ENCODE data around the gene BAZ2B. TPM values are rescaled to one million over a fixed set of nuclear protein-coding genes. Genes with fewer than 3 reads are reported as not detected.
A peak's percentile ranks its signal among the peaks of the same experiment; 100 is the strongest.

BAZ2B gene
- total and polyA plus RNA-seq, 4 donors: 21.4 to 139 (median 61.0) TPM

DNA sequence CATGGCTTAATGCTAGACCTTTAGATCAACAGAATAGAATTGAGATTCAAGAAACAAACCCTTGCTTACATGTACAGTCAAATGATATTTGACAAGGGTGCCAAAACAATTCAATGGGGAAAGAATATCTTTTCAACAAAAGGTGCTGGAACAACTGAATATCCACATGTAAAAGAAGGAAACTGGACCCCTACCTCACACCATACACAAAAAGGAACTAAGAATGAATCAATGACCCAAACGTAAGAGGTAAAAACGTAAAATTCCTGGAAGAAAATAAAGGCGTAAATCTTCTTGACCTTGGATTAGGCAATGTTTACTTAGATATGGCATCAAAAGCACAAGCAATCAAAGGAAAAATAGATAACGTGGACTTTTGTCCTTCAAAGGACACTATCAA lies 43.1 kb downstream of the BAZ2B start:
- no peak for ATAC-seq (ENCODE audit: low FRiP score)
- Histone ChIP-seq H3K9me3 (ENCODE audit: control insufficient read depth, low read length) (no peaks in the 10 kb centered on the region), H3K27ac (ENCODE audit: low read depth in 1 of 2, low read length in 2 of 2) (no peak overlapping the region), H3K27me3 (ENCODE audit: control insufficient read depth in 1 of 2, insufficient read depth in 2 of 2, low read length in 1 of 2) (no peaks in the 10 kb centered on the region), H3K4me3 (ENCODE audit: low read length in 2 of 2) (no peak overlapping the region), H3K4me1 (ENCODE audit: control insufficient read depth in 1 of 2, insufficient read depth in 2 of 2, low read length in 2 of 2) (no peaks in the 10 kb centered on the region), H3K36me3 (ENCODE audit: control insufficient read depth in 1 of 2, insufficient read depth in 2 of 2, low read length in 1 of 2) (no peaks in the 10 kb centered on the region)
- 93% methylated on average over 4 of the region's 4 CpGs for WGBS, 2 donors
- intact Hi-C loops (cut with DNase I): no loop called here
- no peak for DNase-seq

DNA sequence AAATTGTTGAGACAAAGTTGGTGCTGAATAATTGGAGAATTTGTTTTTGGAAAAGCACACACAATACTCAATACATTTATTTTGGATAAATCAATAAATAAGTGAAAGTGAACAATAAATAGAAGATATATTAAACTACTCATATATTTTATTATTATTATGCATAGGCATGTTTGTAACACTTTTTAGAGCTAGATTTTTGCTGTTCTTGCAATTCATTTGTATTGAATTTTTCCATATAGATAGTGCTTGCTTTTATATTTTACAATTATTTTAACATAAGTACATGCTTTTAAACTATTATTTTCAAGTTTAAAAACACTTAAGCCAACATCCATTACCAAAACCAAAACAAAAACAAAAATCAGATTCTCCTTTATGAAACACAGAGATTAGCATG lies 43.9 kb downstream of the BAZ2B start:
- no peaks in the 10 kb centered on the region for H3K27me3 ChIP-seq (ENCODE audit: control insufficient read depth in 1 of 2, insufficient read depth in 2 of 2, low read length in 1 of 2)
- H3K36me3 ChIP-seq (ENCODE audit: control insufficient read depth in 1 of 2, insufficient read depth in 2 of 2, low read length in 1 of 2): no peaks in the 10 kb centered on the region
- no peak for ATAC-seq (ENCODE audit: low FRiP score)
- DNase-seq: no peak
- no peak overlapping the region for H3K4me3 ChIP-seq (ENCODE audit: low read length in 2 of 2)
- H3K4me1 ChIP-seq (ENCODE audit: control insufficient read depth in 1 of 2, insufficient read depth in 2 of 2, low read length in 2 of 2): no peaks in the 10 kb centered on the region
- intact Hi-C loops (cut with DNase I): no loop called here
- H3K27ac ChIP-seq (ENCODE audit: low read depth in 1 of 2, low read length in 2 of 2): no peak overlapping the region
- H3K9me3 ChIP-seq (ENCODE audit: control insufficient read depth, low read length): no peaks in the 10 kb centered on the region

DNA sequence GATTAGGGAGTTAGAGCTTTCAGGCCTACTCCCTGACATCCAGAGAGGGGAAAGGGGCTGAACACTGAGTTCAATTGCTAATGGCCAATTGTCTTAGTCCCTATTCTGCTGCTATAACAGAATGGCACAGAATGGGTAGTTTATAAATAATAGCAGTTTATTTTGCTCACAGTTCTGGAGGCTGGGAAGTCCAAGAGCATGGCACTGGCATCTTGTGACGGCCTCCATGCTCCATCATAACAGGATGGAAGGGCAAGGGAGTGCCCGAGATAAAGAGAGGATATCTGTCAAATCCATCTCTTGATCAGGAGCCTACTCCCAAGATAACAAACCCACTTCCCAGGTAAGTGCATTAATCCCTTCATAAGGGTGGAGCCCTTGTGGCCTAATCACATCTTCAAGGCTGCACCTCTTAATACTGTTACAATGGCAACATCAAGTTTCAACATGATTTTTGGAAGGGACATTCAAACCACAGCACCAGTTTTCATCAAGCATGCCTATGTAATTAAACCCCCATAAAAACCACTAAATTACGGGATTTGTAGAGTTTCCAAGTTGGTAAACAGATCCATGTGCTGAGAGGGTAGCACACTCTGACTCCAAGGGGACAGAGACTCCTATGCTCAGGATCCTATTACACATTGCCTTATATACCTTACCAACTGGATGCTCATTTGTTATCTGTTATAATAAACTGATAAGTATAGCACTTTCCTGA lies 44.6 kb downstream of the BAZ2B start:
- ATAC-seq (ENCODE audit: low FRiP score) (no peak), DNase-seq (no peak)
- Histone ChIP-seq H3K27me3 (ENCODE audit: control insufficient read depth in 1 of 2, insufficient read depth in 2 of 2, low read length in 1 of 2) (no peaks in the 10 kb centered on the region), H3K9me3 (ENCODE audit: control insufficient read depth, low read length) (no peaks in the 10 kb centered on the region), H3K4me3 (ENCODE audit: low read length in 2 of 2) (no peak overlapping the region), H3K27ac (ENCODE audit: low read depth in 1 of 2, low read length in 2 of 2) (no peak overlapping the region), H3K36me3 (ENCODE audit: control insufficient read depth in 1 of 2, insufficient read depth in 2 of 2, low read length in 1 of 2) (no peaks in the 10 kb centered on the region), H3K4me1 (ENCODE audit: control insufficient read depth in 1 of 2, insufficient read depth in 2 of 2, low read length in 2 of 2) (no peaks in the 10 kb centered on the region)
- 93 to 98% methylated on average over 3 of the region's 3 CpGs for WGBS, 2 donors
- intact Hi-C loops (cut with DNase I): no loop called here

DNA sequence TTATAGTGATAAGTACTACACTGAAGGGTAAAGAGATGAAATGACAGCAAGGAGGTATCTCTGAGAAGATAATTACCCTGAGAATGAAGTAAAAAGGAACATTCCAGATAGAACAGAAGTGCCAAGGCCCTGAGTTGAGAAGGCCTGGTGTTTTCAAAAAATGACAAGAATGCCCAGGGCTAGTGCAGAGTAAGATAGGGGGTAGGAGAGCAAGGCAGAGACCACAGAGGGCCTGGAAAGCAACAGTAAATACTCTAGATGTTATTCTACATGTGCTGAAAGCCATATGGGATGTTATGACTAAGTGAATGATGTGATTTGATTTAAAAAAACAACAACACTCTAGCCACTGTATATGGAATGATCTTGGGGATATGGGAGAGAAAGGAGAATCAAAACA lies 52.3 kb downstream of the BAZ2B start:
- intact Hi-C loops (cut with DNase I): no loop called here
- H3K4me3 ChIP-seq (ENCODE audit: low read length in 2 of 2): no peak overlapping the region
- H3K9me3 ChIP-seq (ENCODE audit: control insufficient read depth, low read length): no peaks in the 10 kb centered on the region
- H3K36me3 ChIP-seq (ENCODE audit: control insufficient read depth in 1 of 2, insufficient read depth in 2 of 2, low read length in 1 of 2): no peaks in the 10 kb centered on the region
- ATAC-seq (ENCODE audit: low FRiP score) (no peak), DNase-seq (no peak)
- H3K4me1 ChIP-seq (ENCODE audit: control insufficient read depth in 1 of 2, insufficient read depth in 2 of 2, low read length in 2 of 2): peaks cover 0 to under 1% of the 10 kb centered on the region in 2 donors
- no peaks in the 10 kb centered on the region for H3K27me3 ChIP-seq (ENCODE audit: control insufficient read depth in 1 of 2, insufficient read depth in 2 of 2, low read length in 1 of 2)
- no peak overlapping the region for H3K27ac ChIP-seq (ENCODE audit: low read depth in 1 of 2, low read length in 2 of 2)

DNA sequence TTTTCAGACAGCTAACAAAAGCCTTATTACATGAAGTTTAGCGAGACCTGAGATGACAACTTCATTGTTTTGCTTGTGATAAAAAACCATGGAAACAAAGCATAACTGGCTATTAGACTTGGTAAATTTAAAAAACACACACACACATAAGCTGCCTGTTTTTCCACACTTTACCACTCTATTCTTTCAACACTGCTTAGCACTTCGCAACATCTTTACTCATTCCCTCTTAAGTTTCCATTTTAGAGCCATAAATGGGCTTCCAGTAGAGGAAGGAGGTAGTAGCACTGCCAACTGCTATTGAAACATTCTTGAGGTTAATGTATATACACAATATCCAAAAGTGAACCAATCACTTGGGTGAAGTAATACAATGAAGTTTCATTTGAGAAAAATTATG lies 54.1 kb downstream of the BAZ2B start:
- H3K4me3 ChIP-seq (ENCODE audit: low read length in 2 of 2): no peak overlapping the region
- intact Hi-C loops (cut with DNase I): no loop called here
- H3K27ac ChIP-seq (ENCODE audit: low read depth in 1 of 2, low read length in 2 of 2): no peak overlapping the region
- ATAC-seq (ENCODE audit: low FRiP score) (no peak), DNase-seq (no peak)
- no peaks in the 10 kb centered on the region for H3K27me3 ChIP-seq (ENCODE audit: control insufficient read depth in 1 of 2, insufficient read depth in 2 of 2, low read length in 1 of 2)
- H3K9me3 ChIP-seq (ENCODE audit: control insufficient read depth, low read length): no peaks in the 10 kb centered on the region
- 32 to 57% methylated on average over 2 of the region's 2 CpGs for WGBS, 2 donors
- H3K36me3 ChIP-seq (ENCODE audit: control insufficient read depth in 1 of 2, insufficient read depth in 2 of 2, low read length in 1 of 2): no peaks in the 10 kb centered on the region
- peaks cover 0 to 2% of the 10 kb centered on the region in 2 donors for H3K4me1 ChIP-seq (ENCODE audit: control insufficient read depth in 1 of 2, insufficient read depth in 2 of 2, low read length in 2 of 2)

DNA sequence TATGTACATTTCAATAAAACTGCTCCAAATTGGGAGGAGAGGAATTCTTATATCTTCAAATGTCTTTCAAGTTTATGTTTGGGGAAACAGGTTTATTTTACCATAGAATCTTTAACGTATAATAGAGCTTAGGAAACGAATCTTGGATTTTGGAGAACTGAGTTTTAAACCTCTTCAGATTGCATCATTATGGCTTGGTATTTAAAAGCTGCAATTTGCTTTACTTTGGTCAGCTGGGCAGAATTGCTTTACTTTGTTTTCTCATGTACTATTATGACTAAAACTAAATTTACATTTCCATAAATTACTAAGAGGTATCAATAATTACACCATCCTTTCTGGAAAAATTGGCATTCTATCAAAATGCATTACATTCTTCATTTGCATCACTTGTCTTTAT lies 54.6 kb downstream of the BAZ2B start:
- intact Hi-C loops (cut with DNase I): no loop called here
- DNase-seq (no peak), ATAC-seq (ENCODE audit: low FRiP score) (no peak)
- WGBS, 2 donors: 78 to 87% methylated on average over 2 of the region's 2 CpGs
- Histone ChIP-seq H3K27me3 (ENCODE audit: control insufficient read depth in 1 of 2, insufficient read depth in 2 of 2, low read length in 1 of 2) (no peaks in the 10 kb centered on the region), H3K27ac (ENCODE audit: low read depth in 1 of 2, low read length in 2 of 2) (no peak overlapping the region), H3K4me3 (ENCODE audit: low read length in 2 of 2) (no peak overlapping the region), H3K9me3 (ENCODE audit: control insufficient read depth, low read length) (no peaks in the 10 kb centered on the region), H3K36me3 (ENCODE audit: control insufficient read depth in 1 of 2, insufficient read depth in 2 of 2, low read length in 1 of 2) (no peaks in the 10 kb centered on the region), H3K4me1 (ENCODE audit: control insufficient read depth in 1 of 2, insufficient read depth in 2 of 2, low read length in 2 of 2) (peaks cover 0 to 2% of the 10 kb centered on the region in 2 donors)

DNA sequence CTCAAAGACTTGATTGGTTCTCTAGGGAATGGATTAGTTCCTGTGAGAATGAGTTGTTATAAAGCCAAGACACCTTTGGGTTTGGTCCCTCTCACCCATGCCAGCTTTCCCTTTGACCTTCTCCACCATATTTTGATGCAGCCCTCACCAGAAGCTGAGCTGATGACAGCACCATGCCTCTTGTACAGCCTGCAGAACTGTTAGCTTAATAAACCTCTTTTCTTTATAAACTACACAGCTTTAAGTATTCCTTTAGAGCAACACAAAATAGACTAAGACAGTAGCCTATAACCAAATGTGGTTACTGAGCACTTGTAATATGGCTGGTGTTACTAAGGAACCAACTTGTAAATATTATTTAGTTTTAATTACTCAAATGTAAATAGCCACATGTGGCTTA lies 55.1 kb downstream of the BAZ2B start:
- H3K27me3 ChIP-seq (ENCODE audit: control insufficient read depth in 1 of 2, insufficient read depth in 2 of 2, low read length in 1 of 2): no peaks in the 10 kb centered on the region
- ATAC-seq (ENCODE audit: low FRiP score) (no peak), DNase-seq (no peak)
- no peaks in the 10 kb centered on the region for H3K36me3 ChIP-seq (ENCODE audit: control insufficient read depth in 1 of 2, insufficient read depth in 2 of 2, low read length in 1 of 2)
- peaks cover 0 to 2% of the 10 kb centered on the region in 2 donors for H3K4me1 ChIP-seq (ENCODE audit: control insufficient read depth in 1 of 2, insufficient read depth in 2 of 2, low read length in 2 of 2)
- H3K4me3 ChIP-seq (ENCODE audit: low read length in 2 of 2): no peak overlapping the region
- H3K9me3 ChIP-seq (ENCODE audit: control insufficient read depth, low read length): no peaks in the 10 kb centered on the region
- H3K27ac ChIP-seq (ENCODE audit: low read depth in 1 of 2, low read length in 2 of 2): no peak overlapping the region
- intact Hi-C loops (cut with DNase I): no loop called here

DNA sequence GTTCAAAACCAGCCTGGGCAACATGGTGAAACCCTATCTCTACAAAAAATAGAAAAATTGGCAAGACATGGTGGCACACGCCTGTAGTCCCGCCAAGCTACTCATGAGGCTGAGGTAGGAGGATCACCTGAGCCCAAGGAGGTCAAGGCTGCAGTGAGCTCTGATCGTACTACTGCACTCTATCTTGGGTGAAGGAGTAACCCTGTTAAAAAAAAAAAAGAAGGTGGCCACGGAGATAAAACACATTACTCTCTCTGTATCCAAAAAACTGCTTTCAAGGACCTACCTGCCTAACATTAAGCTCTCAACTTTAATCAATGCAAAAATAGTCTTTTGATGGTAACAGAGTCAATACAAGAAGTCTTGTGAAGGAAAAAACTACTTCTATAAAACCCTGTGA lies 57.3 kb downstream of the BAZ2B start:
- no peak overlapping the region for H3K27ac ChIP-seq (ENCODE audit: low read depth in 1 of 2, low read length in 2 of 2)
- H3K27me3 ChIP-seq (ENCODE audit: control insufficient read depth in 1 of 2, insufficient read depth in 2 of 2, low read length in 1 of 2): no peaks in the 10 kb centered on the region
- WGBS, 2 donors: 83 to 87% methylated on average over 4 of the region's 4 CpGs
- no peak overlapping the region for H3K4me3 ChIP-seq (ENCODE audit: low read length in 2 of 2)
- H3K9me3 ChIP-seq (ENCODE audit: control insufficient read depth, low read length): no peaks in the 10 kb centered on the region
- H3K4me1 ChIP-seq (ENCODE audit: control insufficient read depth in 1 of 2, insufficient read depth in 2 of 2, low read length in 2 of 2): peaks cover 0 to 2% of the 10 kb centered on the region in 2 donors
- ATAC-seq (ENCODE audit: low FRiP score) (no peak), DNase-seq (no peak)
- intact Hi-C loops (cut with DNase I): no loop called here
- H3K36me3 ChIP-seq (ENCODE audit: control insufficient read depth in 1 of 2, insufficient read depth in 2 of 2, low read length in 1 of 2): no peaks in the 10 kb centered on the region

DNA sequence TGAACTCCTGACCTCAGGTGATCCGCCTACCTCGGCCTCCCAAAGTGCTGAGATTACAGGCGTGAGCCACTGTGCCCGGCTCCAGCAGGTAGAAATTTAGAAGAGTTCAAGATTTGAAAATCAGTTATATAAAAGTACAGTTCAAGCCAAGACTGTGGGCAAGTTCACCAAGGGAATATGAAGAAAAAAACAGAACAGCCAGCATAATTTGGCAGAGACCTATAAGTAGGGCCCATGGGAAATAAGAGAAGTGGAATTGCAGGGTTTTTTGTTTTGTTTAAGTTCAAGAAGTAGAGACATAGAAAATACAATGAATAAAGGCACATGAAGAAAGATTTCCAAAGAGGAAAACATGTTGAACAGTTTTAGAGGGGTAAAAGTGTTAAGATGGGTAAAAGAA lies 57.9 kb downstream of the BAZ2B start:
- WGBS, 2 donors: 26 to 36% methylated on average over 4 of the region's 4 CpGs
- Histone ChIP-seq H3K27ac (ENCODE audit: low read depth in 1 of 2, low read length in 2 of 2) (no peak overlapping the region), H3K9me3 (ENCODE audit: control insufficient read depth, low read length) (no peaks in the 10 kb centered on the region), H3K4me3 (ENCODE audit: low read length in 2 of 2) (no peak overlapping the region), H3K4me1 (ENCODE audit: control insufficient read depth in 1 of 2, insufficient read depth in 2 of 2, low read length in 2 of 2) (peaks cover 0 to 2% of the 10 kb centered on the region in 2 donors), H3K36me3 (ENCODE audit: control insufficient read depth in 1 of 2, insufficient read depth in 2 of 2, low read length in 1 of 2) (no peaks in the 10 kb centered on the region), H3K27me3 (ENCODE audit: control insufficient read depth in 1 of 2, insufficient read depth in 2 of 2, low read length in 1 of 2) (no peaks in the 10 kb centered on the region)
- no peak for DNase-seq
- ATAC-seq (ENCODE audit: low FRiP score): peak; percentile 44
- intact Hi-C loops (cut with DNase I): no loop called here
